H1 (cell line): ENCODE measurements around the gene OR9A4. TPM values are rescaled to one million over a fixed set of nuclear protein-coding genes. Genes with fewer than 3 reads are reported as not detected.

Experiments used
- CTCF ChIA-PET: fragments of 300-600 bp; sonication (Branson Sonifier 250); formaldehyde crosslinking; loops from one replicate; lab custom pipeline; 2021; ENCODE audit not compliant: partially characterized antibody; lab: Charles Lee
- POLR2A ChIA-PET: fragments of 300-600 bp; sonication (Branson Sonifier 250); formaldehyde crosslinking; loops from one replicate; lab custom pipeline; 2021; ENCODE audit warnings: inconsistent platforms; ENCODE audit not compliant: partially characterized antibody; lab: Charles Lee
- DNase-seq, 2 experiments: peaks; one replicate each; pipeline versions ENCODE4 v3.0.0 to v3.0.0-alpha.2; 2010 to 2022; ENCODE audit warnings: low spot score in 2 of 2, low read depth in 1 of 2, mixed read lengths in 1 of 2
- FAIRE-seq: peaks from 2 replicates; lab custom pipeline; 2011; peaks lifted over from hg19 to GRCh38; lab: Jason Lieb, UNC
- H2AFZ ChIP-seq: 2 replicates; pipeline ENCODE4 v1.8.1; 2012; ENCODE audit warnings: low read length, inconsistent platforms
- H2AK5ac ChIP-seq: 2 replicates; pipeline ENCODE4 v1.6.1; 2013; ENCODE audit warnings: low read depth, low read length
- H2BK120ac ChIP-seq: replicated peaks from 2 replicates; pipeline ENCODE3; 2013; ENCODE audit warnings: low read depth, low read length, inconsistent platforms
- H2BK12ac ChIP-seq: 2 replicates; pipeline ENCODE4 v1.6.1; 2013; ENCODE audit warnings: low read depth, low read length
- H2BK15ac ChIP-seq: 2 replicates; pipeline ENCODE4 v1.6.1; 2013; ENCODE audit warnings: low read length
- H2BK20ac ChIP-seq: 2 replicates; pipeline ENCODE4 v1.6.1; 2013; ENCODE audit warnings: low read length
- H2BK5ac ChIP-seq: 2 replicates; pipeline ENCODE4 v1.6.1; 2013; ENCODE audit warnings: low read depth, low read length
- H3K14ac ChIP-seq: 2 replicates; pipeline ENCODE4 v1.6.1; 2013; ENCODE audit warnings: inconsistent platforms; ENCODE audit not compliant: insufficient read length
- H3K18ac ChIP-seq: 2 replicates; pipeline ENCODE4 v1.6.1; 2013; ENCODE audit warnings: low read length; ENCODE audit errors: extremely low read depth
- H3K23ac ChIP-seq: 2 replicates; pipeline ENCODE4 v1.6.1; 2013; ENCODE audit warnings: inconsistent platforms; ENCODE audit not compliant: insufficient read length
- H3K23me2 ChIP-seq: 2 replicates; pipeline ENCODE4 v1.6.1; 2013; ENCODE audit warnings: low read depth, low read length
- H3K27ac ChIP-seq: 2 replicates; pipeline ENCODE4 v1.6.1; 2011; ENCODE audit warnings: low read depth, low read length, inconsistent platforms
- H3K27me3 ChIP-seq, 4 experiments: replicated peaks in 1 of 4; 1 replicate in 1 of 4; 2 replicates in 3 of 4; pipeline versions ENCODE4 v1.6.1 to v1.8.1; 2011 to 2013; ENCODE audit warnings: low read length in 3 of 4, mild to moderate bottlenecking in 3 of 4, inconsistent platforms in 2 of 4, mixed read lengths in 2 of 4, moderate library complexity in 1 of 4; ENCODE audit not compliant: control insufficient read depth in 3 of 4, insufficient read depth in 3 of 4; ENCODE audit errors: extremely low read depth in 1 of 4
- H3K36me3 ChIP-seq, 4 experiments: 2 replicates each; pipeline versions ENCODE4 v1.6.1 to v1.8.1; 2011 to 2013; ENCODE audit warnings: mild to moderate bottlenecking in 4 of 4, low read length in 3 of 4, moderate library complexity in 2 of 4, control low read depth in 1 of 4, inconsistent platforms in 1 of 4; ENCODE audit not compliant: insufficient read depth in 4 of 4, control insufficient read depth in 2 of 4
- H3K4ac ChIP-seq: replicated peaks from 2 replicates; pipeline ENCODE3; 2013; ENCODE audit warnings: low read length, low read depth, mixed read lengths, inconsistent platforms; ENCODE audit not compliant: insufficient read length
- H3K4me1 ChIP-seq, 4 experiments: replicated peaks in 1 of 4; 1 replicate in 1 of 4; 2 replicates in 3 of 4; pipeline versions ENCODE4 v1.6.1 to v1.8.1; 2011 to 2013; ENCODE audit warnings: low read length in 3 of 4, inconsistent platforms in 2 of 4, mixed read lengths in 1 of 4; ENCODE audit not compliant: insufficient read depth in 4 of 4, control insufficient read depth in 3 of 4
- H3K4me2 ChIP-seq, 2 experiments: 2 replicates each; pipeline versions ENCODE4 v1.6.1 to v1.8.1; 2011 to 2013; ENCODE audit warnings: low read depth in 2 of 2, low read length in 2 of 2, control low read depth in 1 of 2, inconsistent platforms in 1 of 2, mild to moderate bottlenecking in 1 of 2; ENCODE audit not compliant: insufficient read depth in 1 of 2
- H3K4me3 ChIP-seq, 4 experiments: fragments of 200-600, 300-600 bp in 1 of 4; sonication (generic), shearing (Covaris generic), sonication (Bioruptor Twin) in 1 of 4; 2 replicates each; pipeline versions ENCODE4 v1.5.1 to v1.8.1; 2011 to 2016; ENCODE audit warnings: low read length in 4 of 4, low read depth in 3 of 4, control low read depth in 2 of 4, inconsistent platforms in 2 of 4, mild to moderate bottlenecking in 2 of 4, mixed read lengths in 1 of 4, moderate library complexity in 1 of 4; ENCODE audit not compliant: insufficient read depth in 2 of 4; ENCODE audit errors: extremely low read depth in 1 of 4
- H3K56ac ChIP-seq: replicated peaks from 2 replicates; pipeline ENCODE3; 2013; ENCODE audit warnings: low read depth, mild to moderate bottlenecking, mixed read lengths, low read length, inconsistent platforms; ENCODE audit not compliant: insufficient read length
- H3K79me1 ChIP-seq: 2 replicates; pipeline ENCODE4 v1.6.1; 2013; ENCODE audit warnings: low read depth, low read length, control low read depth
- H3K79me2 ChIP-seq, 2 experiments: 2 replicates each; pipeline versions ENCODE4 v1.6.1 to v1.8.1; 2012 to 2013; ENCODE audit warnings: low read length in 2 of 2, mild to moderate bottlenecking in 2 of 2, inconsistent platforms in 1 of 2; ENCODE audit not compliant: insufficient read depth in 2 of 2, control insufficient read depth in 1 of 2
- H3K9ac ChIP-seq, 4 experiments: replicated peaks in 1 of 4; 1 replicate in 1 of 4; 2 replicates in 3 of 4; pipeline versions ENCODE4 v1.6.1 to v1.8.1; 2011 to 2013; ENCODE audit warnings: low read depth in 3 of 4, low read length in 3 of 4, control low read depth in 2 of 4, mild to moderate bottlenecking in 2 of 4, moderate library complexity in 2 of 4, inconsistent platforms in 1 of 4; ENCODE audit errors: extremely low read depth in 1 of 4
- H3K9me3 ChIP-seq, 2 experiments: 2 replicates each; pipeline versions ENCODE4 v1.6.1 to v1.8.1; 2012 to 2013; ENCODE audit warnings: mild to moderate bottlenecking in 2 of 2, moderate library complexity in 2 of 2, control low read depth in 1 of 2, inconsistent platforms in 1 of 2, low read depth in 1 of 2, low read length in 1 of 2, mixed read lengths in 1 of 2; ENCODE audit not compliant: insufficient read depth in 2 of 2
- H4K20me1 ChIP-seq, 2 experiments: replicated peaks in 1 of 2; 2 replicates each; pipeline versions ENCODE3 to v1.8.1; 2011 to 2013; ENCODE audit warnings: inconsistent platforms in 2 of 2, low read length in 2 of 2, mild to moderate bottlenecking in 1 of 2; ENCODE audit not compliant: insufficient read depth in 2 of 2, control insufficient read depth in 1 of 2
- H4K5ac ChIP-seq: 2 replicates; pipeline ENCODE4 v1.6.1; 2013; ENCODE audit warnings: low read length, low read depth, mixed read lengths, inconsistent platforms; ENCODE audit not compliant: insufficient read length
- H4K8ac ChIP-seq: 2 replicates; pipeline ENCODE4 v1.8.0; 2013; ENCODE audit warnings: mild to moderate bottlenecking, moderate library complexity, low read length, inconsistent platforms; ENCODE audit not compliant: insufficient read depth; ENCODE audit errors: extremely low read depth
- H4K91ac ChIP-seq: replicated peaks from 2 replicates; pipeline ENCODE3; 2013; ENCODE audit warnings: low read length, mixed read lengths, inconsistent platforms; ENCODE audit not compliant: insufficient read length
- BRCA1 ChIP-seq: IDR thresholded peaks from 2 replicates; pipeline ENCODE4 v1.6.1; 2012; ENCODE audit warnings: low read depth, low read length, improper control_type of control experiment
- EZH2 ChIP-seq: fragments of 200-600 bp; sonication (generic); IDR thresholded peaks from 2 replicates; pipeline ENCODE4 v1.7.1; 2012; ENCODE audit warnings: low read depth, mild to moderate bottlenecking, moderate library complexity, low read length, inconsistent platforms; ENCODE audit not compliant: severe bottlenecking
- HDAC6 ChIP-seq: IDR thresholded peaks from one replicate; pipeline ENCODE4 v1.7.1; 2012; ENCODE audit warnings: low read depth, mild to moderate bottlenecking, inconsistent platforms, low read length, moderate library complexity
- KDM5A ChIP-seq: fragments of 200-600 bp; IDR thresholded peaks from 2 replicates; pipeline ENCODE4 v1.7.1; 2012; ENCODE audit warnings: mild to moderate bottlenecking, low read length, inconsistent platforms, mixed read lengths
- SP1 ChIP-seq: IDR thresholded peaks from 2 replicates; pipeline ENCODE4 v1.6.1; 2011; ENCODE audit warnings: low read depth, low read length
- USF2 ChIP-seq: IDR thresholded peaks from 2 replicates; pipeline ENCODE4 v1.6.1; 2011; ENCODE audit warnings: low read length, improper control_type of control experiment
- ZNF274 ChIP-seq: IDR thresholded peaks from 2 replicates; pipeline ENCODE4 v1.7.0; 2012; ENCODE audit warnings: low read length, borderline replicate concordance; ENCODE audit errors: extremely low read depth
- WGBS, 2 experiments: shearing (Covaris generic) in 1 of 2; methylation state at CpG; one replicate each; pipeline versions ENCODE4 v1.1.6 to v1.1.7; 2013 to 2015; ENCODE audit warnings: low lambda C conversion rate in 2 of 2, mixed read lengths in 2 of 2, inconsistent platforms in 1 of 2, low coverage in 1 of 2, missing lambda C conversion rate in 1 of 2; ENCODE audit not compliant: insufficient replicate concordance in 2 of 2, insufficient coverage in 1 of 2, insufficient read length in 1 of 2; ENCODE audit errors: extremely low coverage in 1 of 2, missing lambda C conversion rate in 1 of 2; 5-methylcytosine and 5-hydroxymethylcytosine counted together
- polyA plus RNA-seq, 7 experiments: library from polyadenylated mRNA; depleted of rRNA in 3 of 7; stranded (reverse) in 5 of 7; unstranded in 2 of 7; fragments of >200 nt in 5 of 7; fragments of 200-250 nt in 2 of 7; gene quantifications; 1 replicate in 5 of 7; 2 replicates in 1 of 7; 4 replicates in 1 of 7; pipeline versions ENCODE4 v1.2.1 to v1.2.3, GENCODE V29; 2011 to 2013; ENCODE audit warnings: missing spikeins in 2 of 7, mixed read lengths in 2 of 7
- total RNA-seq: library from RNA; stranded (reverse); fragmentation: NEBNext Ultra II Directional; extraction: Animal tissue kit (Norgen Biotek cat#: 25700); gene quantifications from 2 replicates; pipeline ENCODE4 v1.2.1, GENCODE V29; 2021
- TF ChIP-seq, protein P1 (sequence below): IDR thresholded peaks from 2 replicates; pipeline ENCODE4 v1.6.1; 2011; ENCODE audit warnings: low read depth, mild to moderate bottlenecking, low read length; ENCODE audit not compliant: insufficient read depth
- TF ChIP-seq, protein P2 (sequence below): IDR thresholded peaks from 2 replicates; pipeline ENCODE4 v1.6.1; 2012; ENCODE audit warnings: inconsistent platforms

OR9A4 gene
- total and polyA plus RNA-seq, 2 of the 8 experiments (the other 6 are each of a cell fraction or from before 2014, with no cell fraction given) = not detected

DNA sequence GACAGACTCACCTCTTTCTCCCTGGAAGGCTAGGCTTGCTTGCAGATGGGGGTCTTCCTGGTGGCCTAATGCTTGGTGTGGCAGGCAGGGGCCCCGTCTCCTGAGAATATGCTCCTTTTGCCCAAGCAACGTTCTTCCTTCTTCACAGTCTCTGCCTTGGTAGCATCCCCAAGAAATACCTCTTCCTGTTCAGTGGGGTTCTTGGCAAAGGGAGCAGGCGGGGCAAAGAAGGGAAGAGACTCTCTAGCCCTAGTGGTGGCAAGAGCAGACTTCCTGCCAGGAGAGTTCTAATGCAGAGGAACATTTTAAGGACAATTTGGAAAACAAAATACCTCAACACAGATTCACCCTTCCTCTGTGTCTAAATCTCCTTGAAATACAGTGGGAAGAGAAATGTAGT lies 30.6 kb downstream of the OR9A4 start, which contains the start of gene CLEC5A:
Gene CLEC5A (minus strand): TSS at position 179 of the 400 bp plus-strand sequence. CDS start 682 bp downstream, outside the sequence.
- no peak within 1 kb of the TSS for H3K27ac ChIP-seq
- no peak within 1 kb of the TSS for H3K14ac ChIP-seq
- H3K56ac ChIP-seq = no peak within 1 kb of the TSS
- H3K4me3 ChIP-seq = no peak within 1 kb of the TSS
- no peak within 1 kb of the TSS for H4K91ac ChIP-seq
- TF ChIP-seq EZH2 (no peak), HDAC6 (no peak), SP1 (no peak), USF2 (no peak), KDM5A (no peak), ZNF274 (no peak), BRCA1 (no peak)
- TF ChIP-seq, protein P1, sequence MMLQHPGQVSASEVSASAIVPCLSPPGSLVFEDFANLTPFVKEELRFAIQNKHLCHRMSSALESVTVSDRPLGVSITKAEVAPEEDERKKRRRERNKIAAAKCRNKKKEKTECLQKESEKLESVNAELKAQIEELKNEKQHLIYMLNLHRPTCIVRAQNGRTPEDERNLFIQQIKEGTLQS = no peak
- TF ChIP-seq, protein P2, sequence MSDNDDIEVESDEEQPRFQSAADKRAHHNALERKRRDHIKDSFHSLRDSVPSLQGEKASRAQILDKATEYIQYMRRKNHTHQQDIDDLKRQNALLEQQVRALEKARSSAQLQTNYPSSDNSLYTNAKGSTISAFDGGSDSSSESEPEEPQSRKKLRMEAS = no peak
- no peak within 1 kb of the TSS for H2BK120ac ChIP-seq
- H3K4me2 ChIP-seq = no peak within 1 kb of the TSS
- no peak within 1 kb of the TSS for H2AFZ ChIP-seq
- H3K79me2 ChIP-seq = no peaks in the 10 kb centered on the region
- POLR2A ChIA-PET = no interaction called here
- H3K4me1 ChIP-seq = no peaks in the 10 kb centered on the region
- CTCF ChIA-PET = no interaction called here
- H3K9me3 ChIP-seq = no peaks in the 10 kb centered on the region
- no peak within 1 kb of the TSS for H3K23ac ChIP-seq
- H4K20me1 ChIP-seq = no peaks in the 10 kb centered on the region
- H4K8ac ChIP-seq = no peak within 1 kb of the TSS
- H3K4ac ChIP-seq = no peak within 1 kb of the TSS
- H2BK12ac ChIP-seq = no peak within 1 kb of the TSS
- H3K36me3 ChIP-seq = no peaks in the 10 kb centered on the region
- H3K9ac ChIP-seq = no peak within 1 kb of the TSS
- no peaks in the 10 kb centered on the region for H3K27me3 ChIP-seq
- no peak within 1 kb of the TSS for H2BK5ac ChIP-seq
- H4K5ac ChIP-seq = no peak within 1 kb of the TSS
- no peak within 1 kb of the TSS for H2AK5ac ChIP-seq
- H2BK20ac ChIP-seq = no peak within 1 kb of the TSS
- no peaks in the 10 kb centered on the region for H3K23me2 ChIP-seq
- FAIRE-seq (no peak), DNase-seq (no peak)
- 78% methylated on average over 3 of the region's 3 CpGs; no CpG with 5 or more reads in 1 of the 2 experiments for WGBS, 2 experiments
- no peak within 1 kb of the TSS for H2BK15ac ChIP-seq
- no peak within 1 kb of the TSS for H3K18ac ChIP-seq
- no peaks in the 10 kb centered on the region for H3K79me1 ChIP-seq
